ENCODE measurements around the gene KRTAP20-1. TPM values are rescaled to one million over a fixed set of nuclear protein-coding genes. Genes with fewer than 3 reads are reported as not detected.

The KRTAP20-1 gene
- total RNA-seq, 1 experiment from 2014 or later: not detected

DNA sequence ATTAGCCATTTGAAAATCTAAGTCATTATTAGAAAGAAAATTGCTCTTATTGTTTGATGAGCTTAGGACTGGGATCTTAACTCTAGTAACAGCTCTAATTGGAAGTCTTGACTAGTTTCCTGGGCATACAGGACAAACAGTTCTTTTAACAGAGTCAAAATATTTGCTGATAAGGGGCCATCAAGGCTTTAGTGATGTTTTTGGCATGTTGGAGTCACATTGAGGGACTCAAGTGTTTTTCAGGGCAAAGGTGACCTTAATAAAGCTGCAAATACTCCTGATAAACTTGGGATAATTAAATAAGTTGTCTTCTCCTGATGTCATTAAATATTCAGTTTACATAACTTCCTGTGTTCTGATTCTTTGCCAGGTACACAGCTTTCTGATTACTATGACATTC lies 48.6 kb upstream of the KRTAP20-1 start:
- no peak for DNase-seq (ENCODE audit: low spot score)
- no peaks in the 10 kb centered on the region for H3K9me3 Mint-ChIP-seq
- no peaks in the 10 kb centered on the region for H3K4me1 Mint-ChIP-seq
- ChIA-PET POLR2A (no interaction called here), CTCF (no interaction called here)
- H3K4me3 Mint-ChIP-seq: no peak overlapping the region
- TF ChIP-seq, protein P1, sequence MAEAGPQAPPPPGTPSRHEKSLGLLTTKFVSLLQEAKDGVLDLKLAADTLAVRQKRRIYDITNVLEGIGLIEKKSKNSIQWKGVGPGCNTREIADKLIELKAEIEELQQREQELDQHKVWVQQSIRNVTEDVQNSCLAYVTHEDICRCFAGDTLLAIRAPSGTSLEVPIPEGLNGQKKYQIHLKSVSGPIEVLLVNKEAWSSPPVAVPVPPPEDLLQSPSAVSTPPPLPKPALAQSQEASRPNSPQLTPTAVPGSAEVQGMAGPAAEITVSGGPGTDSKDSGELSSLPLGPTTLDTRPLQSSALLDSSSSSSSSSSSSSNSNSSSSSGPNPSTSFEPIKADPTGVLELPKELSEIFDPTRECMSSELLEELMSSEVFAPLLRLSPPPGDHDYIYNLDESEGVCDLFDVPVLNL (CRISPR knock-in tag; IDR thresholded peaks at IDR 0.05; ENCODE audit: borderline replicate concordance, low read depth): no peak
- TF ChIP-seq CBFB (CRISPR knock-in tag; IDR thresholded peaks at IDR 0.05; ENCODE audit: low read depth) (no peak), NR3C1 (CRISPR knock-in tag; conservative IDR thresholded peaks at IDR 0.05; ENCODE audit: low read depth) (no peak), CREB1 (CRISPR knock-in tag; IDR thresholded peaks at IDR 0.05) (no peak), NFE2L1 (CRISPR knock-in tag; IDR thresholded peaks at IDR 0.05) (no peak)
- TF ChIP-seq, protein P2, sequence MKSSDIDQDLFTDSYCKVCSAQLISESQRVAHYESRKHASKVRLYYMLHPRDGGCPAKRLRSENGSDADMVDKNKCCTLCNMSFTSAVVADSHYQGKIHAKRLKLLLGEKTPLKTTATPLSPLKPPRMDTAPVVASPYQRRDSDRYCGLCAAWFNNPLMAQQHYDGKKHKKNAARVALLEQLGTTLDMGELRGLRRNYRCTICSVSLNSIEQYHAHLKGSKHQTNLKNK (CRISPR knock-in tag; IDR thresholded peaks at IDR 0.05): no peak
- TF ChIP-seq, protein P3, sequence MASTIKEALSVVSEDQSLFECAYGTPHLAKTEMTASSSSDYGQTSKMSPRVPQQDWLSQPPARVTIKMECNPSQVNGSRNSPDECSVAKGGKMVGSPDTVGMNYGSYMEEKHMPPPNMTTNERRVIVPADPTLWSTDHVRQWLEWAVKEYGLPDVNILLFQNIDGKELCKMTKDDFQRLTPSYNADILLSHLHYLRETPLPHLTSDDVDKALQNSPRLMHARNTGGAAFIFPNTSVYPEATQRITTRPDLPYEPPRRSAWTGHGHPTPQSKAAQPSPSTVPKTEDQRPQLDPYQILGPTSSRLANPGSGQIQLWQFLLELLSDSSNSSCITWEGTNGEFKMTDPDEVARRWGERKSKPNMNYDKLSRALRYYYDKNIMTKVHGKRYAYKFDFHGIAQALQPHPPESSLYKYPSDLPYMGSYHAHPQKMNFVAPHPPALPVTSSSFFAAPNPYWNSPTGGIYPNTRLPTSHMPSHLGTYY (CRISPR knock-in tag; IDR thresholded peaks at IDR 0.05): no peak
- TF ChIP-seq, protein P4, sequence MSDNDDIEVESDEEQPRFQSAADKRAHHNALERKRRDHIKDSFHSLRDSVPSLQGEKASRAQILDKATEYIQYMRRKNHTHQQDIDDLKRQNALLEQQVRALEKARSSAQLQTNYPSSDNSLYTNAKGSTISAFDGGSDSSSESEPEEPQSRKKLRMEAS (CRISPR knock-in tag; IDR thresholded peaks at IDR 0.05): no peak
- TF ChIP-seq, protein P5, sequence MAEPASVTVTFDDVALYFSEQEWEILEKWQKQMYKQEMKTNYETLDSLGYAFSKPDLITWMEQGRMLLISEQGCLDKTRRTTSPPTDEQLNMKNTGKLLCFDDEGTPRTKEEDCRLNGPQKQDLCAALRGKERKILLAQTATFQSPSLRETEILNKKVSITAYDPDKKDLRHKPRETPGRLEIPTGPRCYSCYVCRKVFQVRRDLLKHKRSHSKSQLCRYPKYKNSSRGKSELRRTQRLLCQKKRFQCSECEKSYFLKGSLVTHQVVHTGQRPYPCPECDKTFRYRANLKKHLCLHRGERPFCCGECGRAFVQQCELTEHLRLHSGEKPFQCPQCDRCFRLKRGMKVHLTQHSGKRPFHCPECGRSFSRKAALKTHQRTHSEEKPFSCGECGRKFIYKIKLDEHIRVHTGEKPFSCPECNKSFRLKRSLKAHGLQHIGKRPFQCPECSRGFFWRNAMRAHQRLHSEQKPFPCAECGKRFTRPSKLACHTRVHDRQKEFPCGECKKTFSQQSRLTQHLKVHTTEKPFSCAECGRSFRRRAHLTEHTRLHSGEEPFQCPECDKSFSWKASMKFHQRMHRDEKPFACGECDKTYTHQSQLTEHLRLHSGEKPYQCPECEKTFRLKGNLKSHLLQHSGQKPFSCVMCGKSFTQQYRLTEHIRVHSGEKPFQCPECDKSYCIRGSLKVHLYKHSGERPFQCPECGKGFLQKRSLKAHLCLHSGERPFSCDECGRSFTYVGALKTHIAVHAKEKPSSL (CRISPR knock-in tag; conservative IDR thresholded peaks at IDR 0.05): no peak
- H3K27ac Mint-ChIP-seq: no peak overlapping the region
- H3K36me3 Mint-ChIP-seq: no peaks in the 10 kb centered on the region
- H3K27me3 Mint-ChIP-seq (ENCODE audit: low read depth): no peaks in the 10 kb centered on the region
- no peak for ATAC-seq

GRCh38 chr21:30577766-30578165 lies 38.5 kb upstream of the KRTAP20-1 start:
- no peak for DNase-seq (ENCODE audit: low spot score)
- no peak overlapping the region for H3K4me3 Mint-ChIP-seq
- no peaks in the 10 kb centered on the region for H3K9me3 Mint-ChIP-seq
- H3K4me1 Mint-ChIP-seq: no peaks in the 10 kb centered on the region
- CTCF ChIA-PET: no interaction called here
- H3K27ac Mint-ChIP-seq: no peak overlapping the region
- POLR2A ChIA-PET: no interaction called here
- H3K27me3 Mint-ChIP-seq (ENCODE audit: low read depth): no peaks in the 10 kb centered on the region
- ATAC-seq: no peak
- no peaks in the 10 kb centered on the region for H3K36me3 Mint-ChIP-seq
- TF ChIP-seq E2F5 (CRISPR knock-in tag; IDR thresholded peaks at IDR 0.05): no peak
- TF ChIP-seq HMGXB4 (CRISPR knock-in tag; IDR thresholded peaks at IDR 0.05): no peak
- TF ChIP-seq FOXK1 (CRISPR knock-in tag; IDR thresholded peaks at IDR 0.05): no peak
- TF ChIP-seq, protein P6, sequence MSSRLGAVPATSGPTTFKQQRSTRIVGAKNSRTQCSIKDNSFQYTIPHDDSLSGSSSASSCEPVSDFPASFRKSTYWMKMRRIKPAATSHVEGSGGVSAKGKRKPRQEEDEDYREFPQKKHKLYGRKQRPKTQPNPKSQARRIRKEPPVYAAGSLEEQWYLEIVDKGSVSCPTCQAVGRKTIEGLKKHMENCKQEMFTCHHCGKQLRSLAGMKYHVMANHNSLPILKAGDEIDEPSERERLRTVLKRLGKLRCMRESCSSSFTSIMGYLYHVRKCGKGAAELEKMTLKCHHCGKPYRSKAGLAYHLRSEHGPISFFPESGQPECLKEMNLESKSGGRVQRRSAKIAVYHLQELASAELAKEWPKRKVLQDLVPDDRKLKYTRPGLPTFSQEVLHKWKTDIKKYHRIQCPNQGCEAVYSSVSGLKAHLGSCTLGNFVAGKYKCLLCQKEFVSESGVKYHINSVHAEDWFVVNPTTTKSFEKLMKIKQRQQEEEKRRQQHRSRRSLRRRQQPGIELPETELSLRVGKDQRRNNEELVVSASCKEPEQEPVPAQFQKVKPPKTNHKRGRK (CRISPR knock-in tag; IDR thresholded peaks at IDR 0.05; ENCODE audit: borderline replicate concordance): no peak
- no peak for TF ChIP-seq STAT6 (CRISPR knock-in tag; conservative IDR thresholded peaks at IDR 0.05; ENCODE audit: low read depth)
- TF ChIP-seq, protein P3 (CRISPR knock-in tag; IDR thresholded peaks at IDR 0.05): no peak
- no peak for TF ChIP-seq SMAD3 (CRISPR knock-in tag; IDR thresholded peaks at IDR 0.05; ENCODE audit: borderline replicate concordance)
- TF ChIP-seq ZNF138 (CRISPR knock-in tag; conservative IDR thresholded peaks at IDR 0.05): no peak
- no peak for TF ChIP-seq ZNF263 (CRISPR knock-in tag; IDR thresholded peaks at IDR 0.05; ENCODE audit: low read depth)
- no peak for TF ChIP-seq ZSCAN18 (CRISPR knock-in tag; IDR thresholded peaks at IDR 0.05)
- TF ChIP-seq MXD4 (CRISPR knock-in tag; IDR thresholded peaks at IDR 0.05; ENCODE audit: borderline replicate concordance): no peak

Data from WTC11 (cell line).